GM23248 (cell line): ENCODE data around the gene TMEM259. TPM values are rescaled to one million over a fixed set of nuclear protein-coding genes. Genes with fewer than 3 reads are reported as not detected.
"Not testable (repeated sequence)": the region's sequence is repeated elsewhere in the genome, so short reads cannot be mapped to it uniquely, and the experiment has no call there.

ENCODE experiments used
- DNase-seq: peaks from one replicate; pipeline ENCODE4 v3.0.0-alpha.2; 2015
- H2AFZ ChIP-seq: fragments of 200-600 bp; sonication (generic); 2 replicates; pipeline ENCODE4 v1.6.1; 2016; ENCODE audit warnings: antibody characterized with exemption
- H3F3A ChIP-seq: fragments of 200-600 bp; sonication (generic); 2 replicates; pipeline ENCODE4 v1.6.1; 2016; ENCODE audit warnings: mild to moderate bottlenecking, antibody characterized with exemption, mixed run types; ENCODE audit not compliant: insufficient read depth
- H3K27ac ChIP-seq: fragments of 200-600 bp; sonication (generic); 2 replicates; pipeline ENCODE4 v1.5.1; 2016; ENCODE audit warnings: mild to moderate bottlenecking
- H3K27me3 ChIP-seq: fragments of 200-600 bp; sonication (generic); replicated peaks from 2 replicates; pipeline ENCODE4 v1.6.1; 2016; ENCODE audit warnings: mild to moderate bottlenecking; ENCODE audit not compliant: insufficient read depth
- H3K36me3 ChIP-seq: fragments of 200-600 bp; sonication (generic); 2 replicates; pipeline ENCODE4 v1.6.1; 2016; ENCODE audit warnings: low read depth, mild to moderate bottlenecking
- H3K4me1 ChIP-seq: fragments of 200-600 bp; sonication (generic); 2 replicates; pipeline ENCODE4 v1.6.1; 2016; ENCODE audit warnings: mild to moderate bottlenecking; ENCODE audit not compliant: insufficient read depth
- H3K4me2 ChIP-seq: fragments of 200-600 bp; sonication (generic); one replicate; pipeline ENCODE4 v1.6.1; 2016; ENCODE audit warnings: mild to moderate bottlenecking; ENCODE audit not compliant: unreplicated experiment
- H3K4me3 ChIP-seq: fragments of 200-600 bp; sonication (generic); 2 replicates; pipeline ENCODE4 v1.5.1; 2016; ENCODE audit warnings: mild to moderate bottlenecking
- H3K79me2 ChIP-seq: fragments of 200-600 bp; sonication (generic); 2 replicates; pipeline ENCODE4 v1.6.1; 2016; ENCODE audit warnings: mild to moderate bottlenecking; ENCODE audit not compliant: insufficient read depth
- H3K9ac ChIP-seq: fragments of 200-600 bp; sonication (generic); 2 replicates; pipeline ENCODE4 v1.6.1; 2016; ENCODE audit warnings: mild to moderate bottlenecking
- H3K9me2 ChIP-seq: fragments of 200-600 bp; sonication (generic); 2 replicates; pipeline ENCODE4 v1.6.1; 2016; ENCODE audit warnings: mixed run types, mild to moderate bottlenecking, moderate library complexity; ENCODE audit not compliant: insufficient read depth
- H3K9me3 ChIP-seq: fragments of 200-600 bp; sonication (generic); one replicate; pipeline ENCODE4 v1.6.1; 2017; ENCODE audit warnings: low read depth
- H4K20me1 ChIP-seq: fragments of 200-600 bp; sonication (generic); 2 replicates; pipeline ENCODE4 v1.6.0; 2016; ENCODE audit not compliant: insufficient read depth
- EZH2 ChIP-seq: fragments of 200-600 bp; sonication (generic); IDR thresholded peaks from 2 replicates; pipeline ENCODE4 v1.6.1; 2018; ENCODE audit warnings: antibody characterized with exemption, mild to moderate bottlenecking; ENCODE audit not compliant: insufficient read depth, poor library complexity, severe bottlenecking
- EZH2phosphoT487 ChIP-seq: fragments of 200-600 bp; sonication (generic); IDR thresholded peaks from 2 replicates; pipeline ENCODE4 v1.6.1; 2018; ENCODE audit warnings: antibody characterized with exemption, moderate library complexity, mild to moderate bottlenecking, low read depth; ENCODE audit not compliant: insufficient read depth
- WGBS, 2 experiments: methylation state at CpG; one replicate each; pipeline ENCODE4 v1.1.6; 2015 to 2017; ENCODE audit warnings: low lambda C conversion rate in 2 of 2, low coverage in 1 of 2; ENCODE audit errors: missing lambda C conversion rate in 2 of 2; 5-methylcytosine and 5-hydroxymethylcytosine counted together
- in situ Hi-C: fragments of 300-500 bp; cut with MboI; formaldehyde crosslinking; loops from 2 replicates; pipeline ENCODE4 v1.15.0; 2020
- polyA plus RNA-seq: library from polyadenylated mRNA; unstranded; fragments of >200 nt; fragmentation: Nextera tagmentation; extraction: Ambion mirVana; gene quantifications from 2 replicates; pipeline ENCODE4 v1.2.1, GENCODE V29; 2016
- total RNA-seq: library from RNA; depleted of rRNA; stranded (reverse); fragments of >200 nt; shearing (Covaris generic); gene quantifications from 2 replicates; pipeline ENCODE4 v1.2.3, GENCODE V29; 2014

The TMEM259 gene
- total and polyA plus RNA-seq, 2 experiments from 2014 or later = 79.7 to 132 TPM

- Histone ChIP-seq H4K20me1 (no peaks in the 10 kb centered on the region; the same call in 1 of the 2 replicates), H2AFZ (peak within 1 kb of the TSS; percentile 77), H3F3A (peaks cover 17% of the 10 kb centered on the region), H3K79me2 (peaks cover 51% of the 10 kb centered on the region), H3K9ac (peak within 1 kb of the TSS; percentile 96), H3K27ac (peak within 1 kb of the TSS; percentile 69), H3K27me3 (no peaks in the 10 kb centered on the region), H3K4me1 (peaks cover 8% of the 10 kb centered on the region; the same call in 1 of the 2 replicates), H3K36me3 (no peaks in the 10 kb centered on the region), H3K4me3 (peak within 1 kb of the TSS; percentile 90), H3K9me2 (no peaks in the 10 kb centered on the region), H3K4me2 (peak within 1 kb of the TSS; percentile 75), H3K9me3 (no peaks in the 10 kb centered on the region)
- 9 to 12% methylated on average over 33 to 45 of the region's 63 CpGs for WGBS, 2 experiments
- in situ Hi-C loops = no loop called here
- TF ChIP-seq EZH2phosphoT487 (no peak), EZH2 (no peak)
- DNase-seq = peak; percentile 91
Observed at GRCh38 chr19:1025960-1026782, 5.2 kb upstream of the TMEM259 start, which contains the start of gene CNN2. CNN2 (plus strand) TSS chr19:1026608; CDS start chr19:1026662, 54 bp downstream.

- H3K9ac ChIP-seq, H2AFZ ChIP-seq, H3K9me2 ChIP-seq, H3K4me1 ChIP-seq, H3K4me3 ChIP-seq, H3K9me3 ChIP-seq, H3K4me2 ChIP-seq, H3K27ac ChIP-seq, DNase-seq, in situ Hi-C loops, H4K20me1 ChIP-seq, H3K36me3 ChIP-seq, H3K27me3 ChIP-seq: not testable (repeated sequence)
- WGBS, 2 experiments = 81 to 84% methylated on average over 6 of the region's 6 CpGs
- Histone ChIP-seq H3F3A (peaks cover 17% of the 10 kb centered on the region), H3K79me2 (peaks cover 49% of the 10 kb centered on the region)
Observed at GRCh38 chr19:1025080-1025479, 4.2 kb upstream of the TMEM259 start.

- H3K9me3 ChIP-seq, H3K27ac ChIP-seq, H3K4me3 ChIP-seq, H3K4me2 ChIP-seq, H3K4me1 ChIP-seq, H3K27me3 ChIP-seq, H2AFZ ChIP-seq, H3K9me2 ChIP-seq, DNase-seq, H3K36me3 ChIP-seq, H3K9ac ChIP-seq, H4K20me1 ChIP-seq, in situ Hi-C loops: not testable (repeated sequence)
- Histone ChIP-seq H3F3A (peaks cover 17% of the 10 kb centered on the region), H3K79me2 (peaks cover 49% of the 10 kb centered on the region)
- 37 to 45% methylated on average over 5 of the region's 5 CpGs for WGBS, 2 experiments
Observed at GRCh38 chr19:1023883-1024188, 2.9 kb upstream of the TMEM259 start.

GRCh38 chr19:1019980-1020867 is 699 bp downstream of the TMEM259 start:
- WGBS, 2 experiments = 2 to 4% methylated on average over 34 to 60 of the region's 60 CpGs

More at GRCh38 chr19:1019980-1020867, 699 bp downstream of the TMEM259 start:
- no peak for TF ChIP-seq EZH2phosphoT487
- TF ChIP-seq EZH2 = no peak
- Histone ChIP-seq H3K9me3 (no peaks in the 10 kb centered on the region), H3K4me2 (peak overlapping the region; percentile 92), H3K4me3 (peak overlapping the region; percentile 85), H3K79me2 (peaks cover 57% of the 10 kb centered on the region), H3K36me3 (no peaks in the 10 kb centered on the region), H3K27me3 (no peaks in the 10 kb centered on the region), H4K20me1 (no peaks in the 10 kb centered on the region; the same call in 1 of the 2 replicates), H3K9me2 (no peaks in the 10 kb centered on the region), H3K9ac (peak overlapping the region; percentile 94), H3K4me1 (peaks cover 33% of the 10 kb centered on the region), H2AFZ (no peak overlapping the region), H3K27ac (peak overlapping the region; percentile 85), H3F3A (peaks cover 17% of the 10 kb centered on the region)
- DNase-seq = no peak
- in situ Hi-C loops = no loop called here
